ENCODE results near the gene GPBP1.

DNA sequence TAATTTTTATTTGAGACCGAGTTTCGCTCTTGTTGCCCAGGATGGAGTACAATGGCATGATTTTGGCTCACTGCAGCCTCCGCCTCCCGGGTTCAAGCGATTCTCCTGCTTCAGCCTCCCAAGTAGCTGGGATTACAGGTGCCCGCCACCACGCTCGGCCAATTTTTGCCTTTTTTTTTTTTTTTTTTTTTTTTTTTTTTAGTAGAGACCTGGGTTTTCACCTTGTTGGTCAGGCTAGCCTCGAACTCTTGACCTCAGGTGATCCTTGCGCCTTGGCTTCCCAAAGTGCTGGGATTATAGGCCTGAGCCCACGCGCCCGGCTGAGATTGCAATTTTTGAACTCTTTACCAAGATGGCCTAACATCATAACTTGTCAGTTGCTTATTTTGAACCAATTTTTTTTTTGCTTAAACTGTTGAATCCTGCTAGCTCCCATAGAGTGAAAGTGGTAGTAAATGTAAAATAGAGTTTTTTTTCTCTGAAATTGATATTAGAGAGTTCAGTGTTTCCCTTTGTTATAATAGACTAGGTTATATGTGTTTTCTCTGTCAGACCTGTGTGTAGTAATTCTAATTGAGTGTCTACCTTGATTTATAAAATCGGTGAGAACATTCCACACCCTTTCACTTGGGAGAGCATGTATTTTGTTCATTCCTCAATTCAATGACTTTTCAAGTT is 3.8 kb downstream of the GPBP1 start:
- TF ChIP-seq EZH2 (optimal IDR thresholded peaks at IDR 0.05; ENCODE audit: low read depth, low read length) (no peak), EZH2phosphoT487 (IDR thresholded peaks at IDR 0.05; ENCODE audit: low read length) (no peak)
- TF ChIP-seq, protein P1, sequence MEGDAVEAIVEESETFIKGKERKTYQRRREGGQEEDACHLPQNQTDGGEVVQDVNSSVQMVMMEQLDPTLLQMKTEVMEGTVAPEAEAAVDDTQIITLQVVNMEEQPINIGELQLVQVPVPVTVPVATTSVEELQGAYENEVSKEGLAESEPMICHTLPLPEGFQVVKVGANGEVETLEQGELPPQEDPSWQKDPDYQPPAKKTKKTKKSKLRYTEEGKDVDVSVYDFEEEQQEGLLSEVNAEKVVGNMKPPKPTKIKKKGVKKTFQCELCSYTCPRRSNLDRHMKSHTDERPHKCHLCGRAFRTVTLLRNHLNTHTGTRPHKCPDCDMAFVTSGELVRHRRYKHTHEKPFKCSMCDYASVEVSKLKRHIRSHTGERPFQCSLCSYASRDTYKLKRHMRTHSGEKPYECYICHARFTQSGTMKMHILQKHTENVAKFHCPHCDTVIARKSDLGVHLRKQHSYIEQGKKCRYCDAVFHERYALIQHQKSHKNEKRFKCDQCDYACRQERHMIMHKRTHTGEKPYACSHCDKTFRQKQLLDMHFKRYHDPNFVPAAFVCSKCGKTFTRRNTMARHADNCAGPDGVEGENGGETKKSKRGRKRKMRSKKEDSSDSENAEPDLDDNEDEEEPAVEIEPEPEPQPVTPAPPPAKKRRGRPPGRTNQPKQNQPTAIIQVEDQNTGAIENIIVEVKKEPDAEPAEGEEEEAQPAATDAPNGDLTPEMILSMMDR (IDR thresholded peaks at IDR 0.05; ENCODE audit: low read length), result no peak
